ENCODE measurements around the gene IQCM.
"Not testable (repeated sequence)": the region's sequence is repeated elsewhere in the genome, so short reads cannot be mapped to it uniquely, and the experiment has no call there.

The IQCM gene

DNA sequence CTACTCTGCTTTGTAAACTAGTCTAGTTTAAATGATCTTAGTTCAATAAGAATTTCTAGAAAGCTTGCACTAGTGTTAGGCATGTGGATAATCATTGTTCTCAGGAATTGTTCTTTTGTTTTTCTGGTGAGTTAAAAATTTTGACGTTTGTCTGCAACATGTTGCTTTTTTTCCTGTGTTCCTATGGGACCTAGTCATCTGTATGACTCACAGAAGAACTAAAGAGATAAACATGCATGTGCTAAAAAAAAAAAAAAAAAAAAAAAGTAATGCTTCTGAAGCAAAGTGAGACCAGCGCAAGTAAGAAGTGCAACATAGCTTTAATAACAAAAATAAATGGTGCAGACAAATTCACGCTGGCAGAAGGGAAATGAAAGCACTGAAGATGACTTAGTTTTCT is 471.2 kb downstream of the IQCM start:
- DNase-seq (ENCODE audit: low read depth, low spot score) = no peak
- H3K27ac ChIP-seq = no peak overlapping the region

DNA sequence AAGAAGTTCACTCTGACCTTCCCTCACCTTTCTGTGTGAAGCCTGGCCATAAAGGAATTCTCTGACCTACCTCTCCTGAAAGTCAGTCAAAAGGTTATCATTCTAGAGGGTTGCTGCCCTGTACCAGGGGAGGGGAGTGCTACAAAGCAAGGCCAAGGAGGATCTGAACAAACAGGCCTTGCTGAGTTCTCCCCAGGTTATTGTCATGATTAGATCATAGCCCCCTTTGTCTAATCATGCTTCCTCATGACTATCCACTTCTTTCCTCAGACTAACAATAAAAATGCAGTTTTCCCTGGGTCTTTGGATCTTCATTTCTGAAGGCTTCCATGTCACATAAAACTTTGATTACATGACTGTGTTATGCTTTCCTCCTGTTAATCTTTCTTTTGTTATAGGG is 472.0 kb downstream of the IQCM start:
- no peak overlapping the region for H3K27ac ChIP-seq
- DNase-seq (ENCODE audit: low read depth, low spot score) = no peak

DNA sequence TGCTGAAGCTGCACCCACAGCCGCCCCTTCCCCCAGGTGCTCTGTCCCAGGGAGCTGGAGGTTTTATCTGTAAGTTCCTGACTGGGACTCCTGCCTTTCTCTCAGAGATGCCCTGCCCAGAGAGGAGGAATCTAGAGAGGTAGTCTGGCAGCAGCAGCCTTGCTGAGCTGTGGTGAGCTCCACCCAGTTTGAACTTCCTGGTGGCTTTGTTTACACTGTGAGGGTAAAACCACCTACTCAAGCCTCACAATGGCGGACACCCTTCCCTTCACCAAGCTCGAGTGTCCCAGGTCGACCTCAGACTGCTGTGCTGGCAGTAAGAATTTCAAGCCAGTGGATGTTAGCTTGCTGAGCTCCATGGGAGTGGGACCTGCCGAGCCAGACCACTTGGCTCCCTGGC is 474.5 kb downstream of the IQCM start:
- DNase-seq (ENCODE audit: low read depth, low spot score) = not testable (repeated sequence)

DNA sequence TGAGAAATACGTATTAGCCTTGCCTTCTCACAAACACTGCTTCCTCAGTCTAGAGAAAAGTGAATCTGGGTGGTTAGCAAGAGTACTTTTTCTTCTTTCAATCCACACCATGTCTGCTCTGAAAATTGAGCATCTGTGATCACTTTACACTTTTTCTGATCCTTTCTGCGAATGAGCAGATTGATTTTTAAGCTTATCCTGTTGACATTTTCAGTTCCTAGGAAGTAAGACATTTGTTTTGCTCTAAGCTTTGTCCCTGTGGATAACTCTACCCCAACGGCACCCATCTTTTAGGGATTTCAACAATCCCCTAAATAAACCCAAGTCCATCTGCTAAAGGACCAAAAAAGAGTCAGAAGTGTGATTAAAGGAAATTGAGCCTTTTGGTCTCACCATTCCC is 487.5 kb downstream of the IQCM start:
- H3K27ac ChIP-seq = no peak overlapping the region
- DNase-seq (ENCODE audit: low read depth, low spot score) = no peak

More for the DNA sequence above, 474.5 kb downstream of the IQCM start:
- not testable (repeated sequence) for H3K27ac ChIP-seq

DNA sequence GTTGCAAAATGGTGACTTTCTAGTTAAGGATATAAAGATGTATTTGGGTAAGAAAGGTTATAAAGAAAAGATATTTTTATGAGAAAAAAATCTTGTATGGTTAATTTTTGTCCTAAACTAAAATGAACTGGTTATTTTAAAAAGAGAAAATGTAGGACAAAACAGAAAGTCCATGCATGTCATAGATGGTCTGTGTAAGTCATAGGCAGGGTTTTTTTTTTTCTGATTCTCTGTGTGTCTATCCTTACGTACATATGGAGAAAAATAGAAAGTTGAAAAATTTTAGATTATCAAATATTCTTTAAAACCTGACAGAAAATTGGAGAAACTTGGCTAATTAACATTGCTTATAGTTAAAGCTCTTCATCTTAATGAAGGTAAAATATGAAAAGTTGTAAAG is 493.4 kb downstream of the IQCM start:
- no peak for DNase-seq (ENCODE audit: low read depth, low spot score)
- H3K27ac ChIP-seq = no peak overlapping the region

DNA sequence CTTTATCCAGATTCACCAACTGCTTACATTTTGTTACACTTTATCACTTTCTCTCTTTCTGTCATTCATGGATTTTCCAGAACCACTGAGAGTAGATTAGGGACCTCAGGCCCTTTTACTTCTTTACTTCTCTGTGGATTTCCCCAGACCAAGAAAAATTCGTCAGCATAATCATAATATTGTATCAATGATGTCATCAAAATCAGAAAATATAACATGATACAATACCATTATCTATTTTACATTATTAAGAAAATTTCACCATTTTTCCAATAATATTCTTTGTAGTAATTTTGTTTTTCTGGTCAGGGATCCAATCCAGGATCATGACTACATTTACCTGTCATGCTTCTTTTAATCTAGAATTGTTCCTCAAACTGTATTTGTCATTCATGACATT is 494.2 kb downstream of the IQCM start:
- DNase-seq (ENCODE audit: low read depth, low spot score) = no peak
- no peak overlapping the region for H3K27ac ChIP-seq

DNA sequence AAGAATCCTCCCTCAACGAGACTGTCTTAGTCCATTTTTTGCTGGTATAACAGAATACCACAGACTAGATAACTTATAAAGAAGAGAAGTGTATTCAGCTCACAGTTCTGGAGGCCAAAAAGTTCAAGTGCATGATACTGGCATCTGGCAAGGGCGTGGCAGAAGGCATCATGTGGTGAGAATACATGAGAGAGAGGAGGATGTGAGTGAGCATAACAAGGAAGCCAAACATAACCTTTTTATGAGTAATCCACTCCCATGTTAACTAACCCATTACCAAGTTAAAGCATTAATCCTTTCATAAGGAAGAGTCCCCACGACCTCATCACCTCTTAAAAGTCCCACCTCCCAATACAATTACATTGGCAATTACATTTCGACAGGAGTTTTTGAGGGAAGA is 504.6 kb downstream of the IQCM start:
- H3K27ac ChIP-seq = no peak overlapping the region
- no peak for DNase-seq (ENCODE audit: low read depth, low spot score)

DNA sequence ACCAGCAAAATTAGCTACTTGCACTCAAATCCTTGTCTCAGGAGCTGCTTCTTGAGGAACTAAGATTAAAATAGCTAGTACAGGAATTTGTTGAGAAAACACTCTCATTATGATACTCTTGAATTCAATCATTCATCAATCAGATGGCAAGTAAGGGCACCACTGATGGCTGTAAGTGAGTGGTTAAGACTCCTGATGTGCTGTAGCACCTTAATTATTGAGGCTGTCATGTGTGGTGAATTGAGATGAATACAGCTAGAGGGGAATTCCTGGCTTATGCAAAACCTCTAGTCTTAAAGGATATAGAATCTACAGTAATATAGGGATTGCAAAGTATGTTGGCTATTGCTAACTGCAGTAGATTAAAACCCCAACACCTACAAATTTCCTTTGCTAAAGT is 509.1 kb downstream of the IQCM start:
- no peak overlapping the region for H3K27ac ChIP-seq
- no peak for DNase-seq (ENCODE audit: low read depth, low spot score)
